SK-N-SH (cell line): Measurements from ENCODE around the gene FCHO2. TPM values are rescaled to one million over a fixed set of nuclear protein-coding genes. Genes with fewer than 3 reads are reported as not detected.
A peak's percentile ranks its signal among the peaks of the same experiment; 100 is the strongest.

Experiments used
- CTCF ChIA-PET: fragments of 300-600, 350-600 bp; formaldehyde crosslinking; extraction: SDS; loops from one replicate; lab custom pipeline; 2021; lab: Yijun Ruan, JAX
- POLR2A ChIA-PET: fragments of 350-600 bp; sonication (Branson Sonifier 250); formaldehyde crosslinking; extraction: SDS; loops from one replicate; lab custom pipeline; 2020; ENCODE audit warnings: antibody characterized with exemption, inconsistent platforms; lab: Yijun Ruan, JAX
- DNase-seq: peaks from one replicate; pipeline ENCODE4 v3.0.0; 2012
- H2AFZ ChIP-seq: fragments of 200-600 bp; sonication (generic); 2 replicates; pipeline ENCODE4 v1.8.1; 2016; ENCODE audit warnings: antibody characterized with exemption, mild to moderate bottlenecking, low read depth
- H3F3A ChIP-seq: fragments of 200-600 bp; sonication (generic); replicated peaks from 2 replicates; pipeline ENCODE3; 2016; ENCODE audit warnings: antibody characterized with exemption, mild to moderate bottlenecking; ENCODE audit not compliant: insufficient read depth
- H3K27ac ChIP-seq, 2 experiments: fragments of 200-500 bp in 1 of 2; fragments of 200-600 bp in 1 of 2; sonication (Bioruptor generic) in 1 of 2; sonication (generic), shearing (Covaris generic) in 1 of 2; 2 replicates each; pipeline versions ENCODE4 v1.5.1 to v1.6.1; 2014 to 2016; ENCODE audit warnings: low read depth in 2 of 2, inconsistent platforms in 1 of 2, low read length in 1 of 2, mild to moderate bottlenecking in 1 of 2, mixed read lengths in 1 of 2
- H3K27me3 ChIP-seq: fragments of 200-600 bp; sonication (generic), shearing (Covaris generic); 2 replicates; pipeline ENCODE4 v1.6.1; 2016; ENCODE audit warnings: mixed run types; ENCODE audit not compliant: insufficient read depth
- H3K36me3 ChIP-seq, 2 experiments: fragments of 200-500 bp in 1 of 2; fragments of 200-600 bp in 1 of 2; sonication (Bioruptor generic) in 1 of 2; sonication (generic) in 1 of 2; replicated peaks in 1 of 2; 2 replicates each; pipeline versions ENCODE3 to v1.5.1; 2014 to 2016; ENCODE audit warnings: low read length in 1 of 2, mild to moderate bottlenecking in 1 of 2; ENCODE audit not compliant: insufficient read depth in 2 of 2, control insufficient read depth in 1 of 2
- H3K4me1 ChIP-seq, 2 experiments: fragments of 200-500 bp in 1 of 2; fragments of 200-600 bp in 1 of 2; sonication (Bioruptor generic) in 1 of 2; sonication (generic), shearing (Covaris generic) in 1 of 2; 2 replicates each; pipeline versions ENCODE4 v1.5.1 to v1.6.1; 2014 to 2016; ENCODE audit warnings: low read depth in 1 of 2, low read length in 1 of 2, mixed run types in 1 of 2; ENCODE audit not compliant: insufficient read depth in 2 of 2, control insufficient read depth in 1 of 2
- H3K4me2 ChIP-seq: fragments of 200-600 bp; sonication (generic), shearing (Covaris generic); 2 replicates; pipeline ENCODE4 v1.6.1; 2017; ENCODE audit warnings: mixed run types
- H3K4me3 ChIP-seq, 2 experiments: fragments of 200-500 bp in 1 of 2; fragments of 200-600 bp in 1 of 2; sonication (Bioruptor generic) in 1 of 2; sonication (generic), shearing (Covaris generic) in 1 of 2; 2 replicates each; pipeline versions ENCODE4 v1.5.1 to v1.8.1; 2014 to 2016; ENCODE audit warnings: low read depth in 2 of 2, inconsistent platforms in 1 of 2, low read length in 1 of 2, mild to moderate bottlenecking in 1 of 2, mixed read lengths in 1 of 2, moderate library complexity in 1 of 2
- H3K79me2 ChIP-seq: fragments of 200-600 bp; sonication (generic); 2 replicates; pipeline ENCODE4 v1.8.1; 2017; ENCODE audit warnings: mild to moderate bottlenecking; ENCODE audit not compliant: insufficient read depth
- H3K9ac ChIP-seq: fragments of 200-600 bp; sonication (generic); 2 replicates; pipeline ENCODE4 v1.6.1; 2017; ENCODE audit warnings: mixed run types
- H3K9me2 ChIP-seq: fragments of 200-600 bp; sonication (generic); 2 replicates; pipeline ENCODE4 v1.6.1; 2017; ENCODE audit warnings: mixed run types
- H3K9me3 ChIP-seq: fragments of 200-600 bp; sonication (generic); 2 replicates; pipeline ENCODE4 v1.6.1; 2017; ENCODE audit warnings: mixed run types, mild to moderate bottlenecking, moderate library complexity
- H4K20me1 ChIP-seq: fragments of 200-600 bp; sonication (generic); 2 replicates; pipeline ENCODE4 v1.6.1; 2017; ENCODE audit warnings: mild to moderate bottlenecking, mixed run types; ENCODE audit not compliant: insufficient read depth
- CTCF ChIP-seq: fragments of 200-600 bp; sonication (generic); IDR thresholded peaks from 2 replicates; pipeline ENCODE4 v1.6.1; 2017; ENCODE audit warnings: antibody characterized with exemption, mild to moderate bottlenecking, moderate library complexity
- EP300 ChIP-seq, 2 experiments: IDR thresholded peaks; 2 replicates each; pipeline versions ENCODE4 v1.4.0 to v1.6.1; 2012; ENCODE audit warnings: borderline replicate concordance in 1 of 2, low read depth in 1 of 2, low read length in 1 of 2
- EZH2phosphoT487 ChIP-seq: fragments of 200-600 bp; sonication (generic); IDR thresholded peaks from 2 replicates; pipeline ENCODE4 v1.6.1; 2017; ENCODE audit warnings: low read depth, mixed run types, mild to moderate bottlenecking, antibody characterized with exemption, moderate library complexity, borderline replicate concordance
- FOSL2 ChIP-seq: IDR thresholded peaks from 2 replicates; pipeline ENCODE4 v1.4.0; 2012; ENCODE audit warnings: low read depth, mild to moderate bottlenecking, moderate library complexity, borderline replicate concordance
- FOXJ3 ChIP-seq: sonication (generic); formaldehyde crosslinking; IDR thresholded peaks from 2 replicates; pipeline ENCODE4 v1.5.1; 2020; ENCODE audit warnings: mild to moderate bottlenecking, missing genetic modification reagents
- FOXM1 ChIP-seq: IDR thresholded peaks from 2 replicates; pipeline ENCODE4 v1.4.0; 2012; ENCODE audit warnings: low read depth, mild to moderate bottlenecking
- GATA2 ChIP-seq: sonication (generic); formaldehyde crosslinking; IDR thresholded peaks from 2 replicates; pipeline ENCODE4 v1.5.0; 2020; ENCODE audit warnings: mild to moderate bottlenecking, missing genetic modification reagents
- MAX ChIP-seq: IDR thresholded peaks from 2 replicates; pipeline ENCODE4 v1.4.0; 2012; ENCODE audit warnings: low read depth
- NRF1 ChIP-seq: IDR thresholded peaks from 2 replicates; pipeline ENCODE4 v1.6.1; 2012; ENCODE audit warnings: low read depth, mild to moderate bottlenecking, low read length
- PBX3 ChIP-seq: IDR thresholded peaks from 2 replicates; pipeline ENCODE4; 2012
- RAD21 ChIP-seq: IDR thresholded peaks from 2 replicates; pipeline ENCODE4 v1.6.1; 2012; ENCODE audit warnings: mild to moderate bottlenecking, low read length
- RCOR1 ChIP-seq: fragments of 150-350 bp; IDR thresholded peaks from 2 replicates; pipeline ENCODE4 v1.6.1; 2017; ENCODE audit warnings: antibody characterized with exemption, low read length
- RFX5 ChIP-seq: IDR thresholded peaks from 2 replicates; pipeline ENCODE4 v1.6.1; 2012; ENCODE audit warnings: mild to moderate bottlenecking, improper control_type of control experiment, low read length
- RXRA ChIP-seq: IDR thresholded peaks from 2 replicates; pipeline ENCODE4 v1.4.0; 2012; ENCODE audit warnings: low read depth, mild to moderate bottlenecking, borderline replicate concordance
- TAF1 ChIP-seq: IDR thresholded peaks from 2 replicates; pipeline ENCODE4 v1.6.1; 2012; ENCODE audit warnings: low read depth, mild to moderate bottlenecking, low read length, moderate library complexity, borderline replicate concordance
- TCF12 ChIP-seq: IDR thresholded peaks from 2 replicates; pipeline ENCODE4 v1.4.0; 2012
- USF2 ChIP-seq: fragments of 150-350 bp; IDR thresholded peaks from 2 replicates; pipeline ENCODE4 v1.6.1; 2017; ENCODE audit warnings: antibody characterized with exemption, low read length, low read depth, borderline replicate concordance
- YY1 ChIP-seq: IDR thresholded peaks from 2 replicates; pipeline ENCODE4 v1.4.0; 2012; ENCODE audit warnings: low read depth, mild to moderate bottlenecking
- ZBTB33 ChIP-seq: IDR thresholded peaks from 2 replicates; pipeline ENCODE4 v1.4.0; 2012; ENCODE audit warnings: low read depth, borderline replicate concordance
- WGBS: methylation state at CpG from one replicate; pipeline ENCODE4 v1.1.6; 2017; ENCODE audit warnings: low lambda C conversion rate; 5-methylcytosine and 5-hydroxymethylcytosine counted together
- polyA plus RNA-seq, 3 experiments: library from polyadenylated mRNA; depleted of rRNA; stranded (reverse); fragments of >200 nt; gene quantifications; 2 replicates each; pipeline ENCODE4 v1.2.3, GENCODE V29; 2012

Gene FCHO2
- polyA plus RNA-seq, 1 of the 3 experiments (the other 2 are of a cell fraction) = 5.2 TPM

GRCh38 chr5:73120222-73121118 lies 164.6 kb downstream of the FCHO2 start, which contains the start of gene TMEM171:
Gene TMEM171, plus strand, starts transcription at chr5:73120575. Its CDS starts 2,799 bp downstream, at chr5:73123374.
- peaks cover 0 to 4% of the 10 kb centered on the region in 2 experiments for H3K36me3 ChIP-seq
- H3K4me1 ChIP-seq = peaks cover 8 to 15% of the 10 kb centered on the region in 2 experiments
- 55% methylated on average over 27 of the region's 94 CpGs for WGBS
- H3K27me3 ChIP-seq = no peaks in the 10 kb centered on the region
- H4K20me1 ChIP-seq = no peaks in the 10 kb centered on the region
- DNase-seq = peak; percentile 81
- H3K4me2 ChIP-seq = peak within 1 kb of the TSS; percentile 87
- ChIA-PET POLR2A (no interaction called here), CTCF (interaction anchor here (1.0 to 1.2 kb wide), 2 partner anchors 10 to 81 kb away, joined by 4 read pairs; no protein-coding TSS in a partner anchor)
- no peak within 1 kb of the TSS for H3K27ac ChIP-seq
- no peaks in the 10 kb centered on the region for H3K9me3 ChIP-seq
- no peaks in the 10 kb centered on the region for H3K9me2 ChIP-seq
- peak within 1 kb of the TSS; percentile 83 for H2AFZ ChIP-seq
- H3K4me3 ChIP-seq = peak within 1 kb of the TSS; percentile 60 to 72
- H3K9ac ChIP-seq = peak within 1 kb of the TSS; percentile 33; the same call in 1 of the 2 replicates
- H3K79me2 ChIP-seq = no peaks in the 10 kb centered on the region
- no peak for TF ChIP-seq MAX
- TF ChIP-seq NRF1 = peak; percentile 48
- TF ChIP-seq TAF1 = no peak
- no peak for TF ChIP-seq EP300 (IDR thresholded peaks at IDR 0.05; ENCODE audit: borderline replicate concordance in 1 of 2, low read depth in 1 of 2, low read length in 1 of 2)
- TF ChIP-seq FOXJ3 (CRISPR knock-in tag) = no peak
- TF ChIP-seq YY1 = no peak
- peaks cover 4% of the 10 kb centered on the region for H3F3A ChIP-seq

- H3K9ac ChIP-seq = peak overlapping the region; percentile 33; the same call in 1 of the 2 replicates
- DNase-seq = no peak
- no peaks in the 10 kb centered on the region for H3K9me3 ChIP-seq
- POLR2A ChIA-PET = no interaction called here
- peaks cover 4 to 9% of the 10 kb centered on the region in 2 experiments; a peak in 3 of 4 replicates for H3K4me1 ChIP-seq
- no peaks in the 10 kb centered on the region for H3F3A ChIP-seq
- 31% methylated on average over 6 of the region's 6 CpGs for WGBS
- CTCF ChIA-PET = interaction anchor here (1.0 to 2.9 kb wide), 2 partner anchors 14 to 81 kb away, joined by 4 to 8 read pairs; no protein-coding TSS in a partner anchor
- no peaks in the 10 kb centered on the region for H3K79me2 ChIP-seq
- no peaks in the 10 kb centered on the region for H3K9me2 ChIP-seq
- peaks cover 0 to 4% of the 10 kb centered on the region in 2 experiments for H3K36me3 ChIP-seq
- no peaks in the 10 kb centered on the region for H4K20me1 ChIP-seq
- peak overlapping the region; percentile 83 for H2AFZ ChIP-seq
- H3K4me3 ChIP-seq = peak overlapping the region; percentile 60 to 72
- H3K27me3 ChIP-seq = no peaks in the 10 kb centered on the region
- TF ChIP-seq FOSL2 (no peak), USF2 (no peak), FOXM1 (no peak), RCOR1 (no peak), ZBTB33 (no peak), CTCF (no peak), RFX5 (no peak), TCF12 (no peak), RAD21 (no peak), EZH2phosphoT487 (no peak), PBX3 (no peak), MAX (no peak), EP300 (IDR thresholded peaks at IDR 0.05; ENCODE audit: borderline replicate concordance in 1 of 2, low read depth in 1 of 2, low read length in 1 of 2) (no peak), RXRA (no peak), GATA2 (CRISPR knock-in tag) (no peak), TAF1 (no peak)
- TF ChIP-seq, all 33 proteins: peak for 0
- H3K4me2 ChIP-seq = peak overlapping the region; percentile 87
- no peak overlapping the region for H3K27ac ChIP-seq
Observed at GRCh38 chr5:73121119-73121463, 165.2 kb downstream of the FCHO2 start.
